ENCODE data around the gene ZNF436.
"Not testable (repeated sequence)": the region's sequence is repeated elsewhere in the genome, so short reads cannot be mapped to it uniquely, and the experiment has no call there.

Gene ZNF436

GRCh38 chr1:23392125-23392855 is 22.7 kb upstream of the ZNF436 start:
- no peak for DNase-seq (ENCODE audit: low spot score)

GRCh38 chr1:23389837-23390321 is 20.2 kb upstream of the ZNF436 start:
- no peak for DNase-seq (ENCODE audit: low spot score)

DNA sequence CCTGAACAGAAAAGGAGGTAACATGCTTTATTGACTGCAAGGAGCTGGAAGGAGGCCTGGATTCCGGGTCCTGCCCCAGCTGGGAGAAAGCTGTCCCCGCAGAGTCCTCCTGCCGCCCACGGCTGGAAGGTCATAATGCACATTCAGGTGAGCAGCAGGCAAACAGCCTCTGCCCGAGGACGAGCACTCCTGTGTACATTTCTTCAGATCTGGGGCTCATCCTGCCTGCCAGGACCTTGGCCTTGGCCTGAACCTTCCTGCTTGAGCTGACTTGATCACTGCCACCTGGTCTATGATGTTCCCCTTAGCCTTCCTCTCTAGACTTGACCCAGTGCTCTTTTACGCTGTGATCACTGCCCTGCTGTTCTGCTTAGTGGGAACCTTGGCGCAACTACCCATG is 17.9 kb upstream of the ZNF436 start:
- DNase-seq (ENCODE audit: low spot score), result no peak

GRCh38 chr1:23385119-23385621 is 15.5 kb upstream of the ZNF436 start:
- no peak for DNase-seq (ENCODE audit: low spot score)

DNA sequence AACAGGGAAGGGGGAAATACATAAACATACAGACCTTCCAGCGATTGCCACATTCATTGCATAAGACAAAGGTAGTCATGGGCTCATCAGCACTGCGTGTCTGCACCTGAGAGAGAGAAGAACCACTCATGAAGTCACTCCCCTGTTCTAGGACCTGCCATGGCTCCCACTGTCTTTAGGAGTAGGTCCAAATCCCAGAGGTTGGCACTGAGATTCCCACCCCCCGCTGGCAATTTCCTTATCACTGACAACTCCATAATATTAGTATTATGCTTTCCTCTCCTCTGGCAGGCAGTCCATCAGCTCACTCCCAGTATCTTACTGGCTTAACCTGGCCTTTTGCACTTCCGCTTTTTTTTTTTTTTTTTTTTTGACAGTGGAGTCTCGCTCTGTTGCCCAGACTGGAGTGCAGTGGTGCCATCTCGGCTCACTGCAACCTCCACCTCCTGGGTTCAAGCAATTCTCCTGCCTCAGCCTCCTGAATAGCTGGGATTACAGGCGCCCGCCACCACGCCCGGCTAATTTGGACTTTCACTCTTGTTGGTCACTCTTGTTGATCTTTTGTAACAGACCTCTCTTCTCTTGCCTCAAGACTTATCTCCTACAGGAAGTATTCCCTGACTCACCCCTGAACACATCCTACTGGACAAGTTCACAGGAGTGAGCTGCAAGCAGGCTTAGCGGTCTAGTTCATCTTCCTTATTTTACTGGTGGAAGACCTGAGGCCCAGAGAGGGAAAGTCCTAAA is 14.8 kb upstream of the ZNF436 start:
- DNase-seq (ENCODE audit: low spot score), result no peak

DNA sequence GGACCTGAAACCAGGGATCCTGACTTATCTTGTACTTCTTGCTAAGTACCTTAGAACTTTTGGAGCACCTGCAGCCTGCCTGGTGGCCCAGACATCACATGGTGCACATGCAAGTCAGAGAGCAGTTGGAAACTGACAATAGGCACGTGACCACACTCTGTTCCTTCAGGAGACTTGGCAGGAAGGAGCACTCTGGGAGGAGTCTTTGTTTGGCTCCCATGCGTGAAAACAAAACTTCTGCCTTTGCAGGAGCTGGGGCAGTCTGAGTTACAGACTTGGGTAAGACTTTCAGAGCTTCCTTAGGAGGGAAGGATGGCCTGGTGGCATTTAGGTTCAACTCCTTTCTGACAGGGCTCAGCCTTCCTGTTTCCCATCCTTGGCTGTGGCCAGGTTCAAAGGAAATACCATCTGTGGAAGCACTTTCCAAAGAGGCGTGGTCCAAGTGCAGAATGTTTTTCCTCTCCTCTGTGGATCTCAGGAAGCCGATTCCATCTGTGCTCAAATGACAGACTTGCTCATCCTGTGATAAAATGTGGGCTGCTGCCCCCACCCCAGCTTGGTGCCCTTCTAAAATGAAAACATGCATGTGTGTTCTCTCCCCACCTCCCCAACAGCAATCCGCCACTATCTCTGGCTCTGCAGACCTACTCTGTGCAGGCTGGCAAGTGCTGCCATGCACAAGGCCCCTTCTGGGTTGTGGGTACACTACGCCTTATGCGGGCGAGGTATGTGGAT is 14.1 kb upstream of the ZNF436 start:
- no peak for DNase-seq (ENCODE audit: low spot score)

DNA sequence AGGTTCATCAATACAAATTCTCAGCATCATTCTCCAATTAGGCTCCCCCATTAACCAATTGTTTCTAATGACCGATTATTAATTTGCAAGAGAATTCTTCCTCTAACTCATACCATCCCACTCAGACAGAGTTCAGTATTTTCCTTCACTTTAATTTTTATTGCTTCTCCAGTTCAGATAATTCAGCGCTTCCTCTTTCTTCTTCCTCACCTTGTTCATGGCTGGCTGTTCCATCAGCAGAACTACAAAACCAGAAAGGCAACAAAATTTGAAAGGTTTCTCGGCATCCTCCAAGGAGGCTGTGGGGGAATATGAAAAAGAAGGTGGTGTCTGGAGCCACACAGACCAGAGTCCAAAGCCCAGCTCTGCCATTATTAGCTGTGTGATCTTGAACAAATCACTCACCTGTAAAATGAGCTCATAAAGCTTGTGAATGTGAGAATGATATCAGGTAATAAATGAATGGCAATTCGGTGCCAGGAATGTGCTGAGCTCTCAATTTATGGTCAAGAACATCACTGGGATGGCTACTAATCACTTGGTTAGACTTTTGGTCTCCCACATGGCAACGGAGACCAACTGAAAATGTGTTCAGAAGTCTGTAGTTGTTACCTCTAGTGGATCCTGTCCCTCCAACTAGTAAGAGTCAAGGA is 11.7 kb upstream of the ZNF436 start:
- DNase-seq (ENCODE audit: low spot score), result no peak

- DNase-seq (ENCODE audit: low spot score), result no peak
Measured at GRCh38 chr1:23380719-23381118, 11.1 kb upstream of the ZNF436 start.

DNA sequence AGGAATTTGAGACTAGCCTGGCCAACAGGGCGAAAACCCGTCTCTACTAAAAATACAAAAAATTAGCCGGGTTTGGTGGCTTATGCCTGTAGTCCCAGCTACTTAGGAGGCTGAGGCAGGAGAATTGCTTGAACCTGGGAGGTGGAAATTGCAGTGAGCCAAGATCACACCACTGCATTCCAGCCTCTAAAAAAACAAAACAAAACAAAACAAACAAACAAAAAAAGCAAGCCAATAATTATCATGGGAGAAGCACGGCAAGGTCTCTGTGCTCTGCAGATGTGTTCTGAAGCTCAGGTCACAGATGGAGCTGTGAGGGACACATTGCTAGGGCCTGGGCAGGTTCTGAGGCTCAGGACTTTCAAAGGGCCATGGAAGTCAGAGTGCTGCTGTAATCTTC is 10.6 kb upstream of the ZNF436 start:
- not testable (repeated sequence) for DNase-seq (ENCODE audit: low spot score)

DNA sequence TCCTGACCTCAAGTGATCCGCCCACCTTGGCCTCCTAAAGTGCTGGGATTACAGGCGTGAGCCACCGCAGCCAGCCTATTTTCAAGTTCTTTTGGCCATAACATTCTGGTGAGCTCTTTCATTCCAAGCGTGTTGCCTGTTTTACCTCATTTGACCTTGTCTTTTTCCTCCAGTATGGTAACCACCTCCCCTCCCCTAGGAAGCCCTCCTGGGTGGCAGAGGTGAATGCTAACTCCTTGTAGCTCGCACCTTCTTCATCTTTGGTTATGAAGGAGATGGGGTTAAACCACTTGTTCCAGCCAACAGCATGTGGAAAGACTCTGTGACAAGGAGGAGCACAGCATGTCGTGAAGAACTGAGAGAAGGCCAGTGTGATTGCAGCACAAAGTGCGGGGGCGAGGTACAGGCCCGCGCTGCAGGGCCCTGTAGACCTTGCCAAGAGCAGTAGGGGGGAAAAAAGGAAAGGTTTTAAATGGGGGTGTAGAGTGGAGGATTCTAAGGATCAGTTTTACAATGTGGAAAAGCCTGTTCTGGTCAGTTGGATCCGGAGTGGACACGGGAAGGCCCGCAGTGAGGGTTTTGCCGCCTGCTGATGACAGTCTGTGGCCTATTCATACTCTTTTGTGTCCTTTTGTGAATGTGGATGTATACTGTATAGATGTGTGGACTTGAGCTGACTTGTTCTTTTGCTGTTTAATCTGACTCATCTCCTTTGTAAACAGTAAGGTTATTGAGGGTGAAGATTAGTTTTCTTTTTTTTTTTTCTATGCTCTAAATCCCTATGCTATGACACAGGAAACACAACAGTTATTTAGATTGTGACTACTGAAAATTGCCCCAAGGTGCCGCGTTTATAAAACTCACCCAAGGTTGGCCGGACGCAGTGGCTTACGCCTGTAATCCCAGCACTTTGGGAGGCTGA is 7.5 kb upstream of the ZNF436 start:
- no peak for DNase-seq (ENCODE audit: low spot score)

- not testable (repeated sequence) for DNase-seq (ENCODE audit: low spot score)
Measured at GRCh38 chr1:23374079-23374735, 4.6 kb upstream of the ZNF436 start.

DNA sequence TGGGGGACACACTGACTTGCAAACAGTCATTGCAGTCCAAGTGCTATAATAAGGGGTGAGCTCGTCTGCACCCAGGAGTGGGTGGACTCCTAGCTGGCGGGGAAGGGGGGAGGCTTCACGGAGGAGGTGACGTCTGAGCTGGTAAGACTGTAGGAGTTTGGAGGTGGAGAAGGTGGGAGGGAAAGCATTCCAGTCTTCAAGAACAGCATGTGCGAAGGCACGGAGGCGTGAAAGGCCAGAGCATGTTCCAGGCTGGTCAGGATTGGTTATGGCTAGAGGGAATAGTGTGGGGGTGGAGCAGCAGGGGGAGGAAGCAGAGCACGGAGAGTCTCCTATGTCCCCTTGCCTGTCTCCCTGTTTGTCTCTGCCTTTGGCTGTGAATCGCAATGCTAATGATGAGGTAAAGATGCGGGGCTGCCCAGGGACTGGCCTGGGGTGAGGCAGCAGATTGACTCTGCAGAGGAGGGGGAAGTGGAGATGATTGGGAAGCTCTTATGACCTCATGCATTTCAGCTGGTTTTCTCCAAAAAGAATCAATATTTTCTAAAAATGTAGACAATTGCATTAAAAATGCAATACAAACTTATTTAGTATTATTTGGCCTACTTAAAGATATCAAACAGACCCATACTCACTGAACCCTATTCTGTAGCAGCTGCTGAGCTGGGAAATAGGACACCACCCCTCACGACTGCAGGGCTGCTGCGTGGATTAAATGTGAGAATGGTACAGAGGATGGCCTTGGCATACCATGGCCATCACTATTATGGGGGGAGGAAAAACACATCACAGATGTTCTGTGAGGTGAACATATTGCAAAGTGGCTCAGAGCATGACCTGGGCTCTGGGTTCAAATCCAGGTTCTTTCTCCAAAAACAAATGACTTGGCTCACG is 2.6 kb upstream of the ZNF436 start:
- DNase-seq (ENCODE audit: low spot score), result no peak

DNA sequence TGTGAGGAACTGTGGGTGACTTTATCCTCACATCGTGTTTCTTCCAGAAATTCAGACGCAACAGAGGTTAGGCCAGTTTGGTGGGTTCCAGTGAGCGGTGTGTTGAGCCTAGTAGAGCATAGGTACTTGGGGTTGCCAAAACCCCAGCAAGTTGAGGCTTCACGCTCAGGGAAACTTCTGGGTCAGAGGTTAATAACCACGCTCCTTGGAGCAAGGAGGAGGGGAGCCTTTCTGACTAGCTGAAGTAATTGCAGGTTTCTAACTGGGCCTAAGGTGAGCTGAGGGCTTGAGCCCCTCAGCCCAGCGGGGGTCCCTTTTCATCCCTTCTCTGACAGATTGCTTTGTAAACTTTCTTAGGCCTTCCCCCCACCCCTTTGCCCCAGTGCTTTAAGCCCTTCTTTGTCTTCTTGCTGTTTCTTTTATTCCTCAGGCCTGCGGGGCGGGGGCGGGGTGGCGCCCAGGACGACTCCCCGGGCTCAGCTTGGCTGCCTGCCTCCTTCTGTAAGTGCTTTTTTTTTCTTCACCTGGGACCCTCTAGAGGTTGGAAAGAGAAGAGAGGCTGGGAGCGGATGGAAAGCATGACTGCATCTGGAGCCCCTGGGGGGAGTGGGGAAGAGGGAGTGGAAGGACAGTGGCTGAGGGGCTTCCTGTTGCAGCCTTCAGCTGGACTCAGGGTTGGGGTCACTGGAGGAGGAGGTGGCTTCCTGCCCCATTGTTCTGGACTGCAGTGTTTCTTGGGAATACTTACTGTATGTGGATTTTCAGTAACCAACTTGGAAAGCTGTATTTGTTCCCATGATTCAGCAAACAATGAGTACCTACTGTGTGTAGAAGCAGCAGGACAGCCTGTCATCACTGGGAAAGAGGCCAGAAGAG is 1.3 kb upstream of the ZNF436 start:
- no peak for DNase-seq (ENCODE audit: low spot score)

DNA sequence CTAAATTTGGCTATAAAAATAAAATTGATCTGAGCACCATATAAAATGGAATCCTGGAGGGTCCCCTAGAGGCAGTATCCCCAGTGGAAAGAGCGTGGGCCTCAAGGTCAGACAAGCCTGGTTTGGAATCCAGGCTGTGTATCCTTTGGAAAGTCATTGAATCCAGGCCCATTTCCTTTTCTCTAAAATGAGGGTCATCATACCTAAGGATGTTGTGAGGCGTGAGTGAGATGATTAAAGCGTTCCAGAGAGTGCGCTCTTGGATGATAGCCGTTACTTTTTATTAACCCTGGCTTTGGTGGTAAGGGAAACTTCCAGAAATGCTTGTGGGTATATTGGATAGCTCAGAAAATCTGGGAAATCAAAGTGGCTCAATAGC is 683 bp upstream of the ZNF436 start:
- no peak for DNase-seq (ENCODE audit: low spot score)

DNA sequence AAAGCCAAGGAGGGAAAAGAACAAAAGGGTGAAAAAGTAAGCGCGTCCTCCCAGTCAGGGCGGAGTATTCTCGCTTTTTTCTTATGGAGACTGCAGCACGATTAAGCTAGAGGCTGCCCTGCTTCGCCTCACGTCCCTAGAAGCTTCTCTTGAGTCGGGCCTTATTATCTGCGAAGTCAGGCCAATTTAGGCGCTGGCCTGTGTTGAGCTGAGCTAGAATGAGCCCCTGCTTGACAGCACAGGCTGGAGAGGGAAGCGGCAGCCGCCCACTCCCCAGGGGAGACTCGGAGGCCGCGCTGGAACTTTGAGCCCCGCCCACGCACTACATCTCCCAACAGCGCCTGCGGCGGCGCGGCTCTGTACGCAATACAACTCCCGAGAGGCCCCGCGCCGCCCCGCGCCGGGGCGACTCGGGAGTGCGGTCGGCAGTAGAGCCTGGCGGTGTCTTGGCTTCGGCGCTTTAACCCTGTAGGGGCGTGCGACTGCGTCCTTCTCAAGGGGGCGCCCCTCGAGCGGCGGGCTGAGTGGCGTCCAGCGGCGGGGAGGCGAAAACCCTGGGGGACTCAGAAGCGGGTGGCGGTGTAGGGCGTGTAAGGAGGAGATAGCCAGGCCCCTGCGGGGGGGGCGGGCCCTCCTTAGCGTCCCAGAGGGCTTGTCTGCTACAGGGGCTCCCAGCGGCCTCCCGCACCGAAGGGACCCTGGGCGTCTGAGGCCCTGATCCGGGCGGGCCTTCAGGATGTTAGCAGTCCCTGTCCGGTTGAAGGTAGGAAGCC is 888 bp downstream of the ZNF436 start:
- DNase-seq (ENCODE audit: low spot score), result peak; percentile 87

DNA sequence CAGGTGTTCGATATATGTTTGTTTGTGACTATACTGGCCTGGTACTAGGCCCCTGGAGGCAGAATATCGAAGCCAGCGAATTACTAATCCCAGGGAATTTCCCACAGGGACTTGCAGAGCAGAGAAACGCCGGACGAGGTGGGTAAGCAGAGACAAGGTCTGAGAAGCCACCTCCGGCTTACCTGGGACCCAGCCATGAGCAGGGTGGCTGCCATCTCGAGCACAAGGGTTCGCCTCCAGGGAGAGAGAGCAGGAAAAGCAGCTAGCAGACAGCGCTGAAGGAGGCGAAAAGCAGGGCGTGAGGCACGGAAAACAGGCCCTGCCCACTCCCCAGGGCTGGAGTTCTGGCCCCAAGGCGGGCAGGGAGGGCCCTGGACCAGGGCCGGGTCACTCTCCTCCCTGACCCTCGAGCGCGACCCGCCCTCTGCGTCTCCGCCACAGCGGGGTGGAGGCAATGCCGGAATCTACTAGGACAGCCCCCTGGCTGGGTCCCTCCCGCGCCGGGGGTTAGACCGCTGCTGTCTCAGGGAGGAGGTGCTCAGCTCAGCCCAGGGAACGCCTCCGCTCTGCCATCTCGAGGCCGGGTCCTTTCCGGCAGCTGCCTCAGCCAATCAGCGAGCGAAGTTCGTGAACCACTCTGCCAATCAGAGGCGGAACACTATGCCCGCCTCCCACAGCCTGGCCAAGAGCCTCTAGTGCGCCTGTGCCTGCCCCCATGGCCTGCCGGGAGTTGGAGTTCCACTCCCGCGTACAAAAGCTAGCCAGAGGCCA is 1.7 kb downstream of the ZNF436 start:
- DNase-seq (ENCODE audit: low spot score), result peak; percentile 99

- DNase-seq (ENCODE audit: low spot score), result no peak
Measured at GRCh38 chr1:23367451-23367790, 2.2 kb downstream of the ZNF436 start.
